ENCODE results near the gene GDF3.
"Not testable (repeated sequence)": the region's sequence is repeated elsewhere in the genome, so short reads cannot be mapped to it uniquely, and the experiment has no call there.

The GDF3 gene

GRCh38 chr12:7695566-7696197 is at the start of gene GDF3:
Gene GDF3, minus strand, starts transcription at chr12:7695775. Its CDS starts 47 bp downstream, at chr12:7695728.
- peak; percentile 27 to 37 (median 35) for DNase-seq

GRCh38 chr12:7732993-7733392 is 37.4 kb upstream of the GDF3 start:
- no peak for DNase-seq

- no peak for DNase-seq
Measured at GRCh38 chr12:7731486-7731885, 35.9 kb upstream of the GDF3 start.

- not testable (repeated sequence) for DNase-seq
Measured at GRCh38 chr12:7730984-7731383, 35.4 kb upstream of the GDF3 start.

- peak; percentile 40 to 66 (median 61) for DNase-seq
Measured at GRCh38 chr12:7729746-7730145, 34.2 kb upstream of the GDF3 start.

GRCh38 chr12:7723926-7724325 is 28.4 kb upstream of the GDF3 start:
- no peak for DNase-seq

- peak; percentile 21 to 34 (median 24) for DNase-seq
Measured at GRCh38 chr12:7719946-7720730, 24.6 kb upstream of the GDF3 start.

- DNase-seq: peak; percentile 58 to 70 (median 63)
Measured at GRCh38 chr12:7716381-7716780, 20.8 kb upstream of the GDF3 start.

GRCh38 chr12:7712841-7713442 is 17.4 kb upstream of the GDF3 start:
- no peak for DNase-seq

GRCh38 chr12:7711133-7711532 is 15.6 kb upstream of the GDF3 start, which contains the start of gene DPPA3:
Gene DPPA3, plus strand, starts transcription at chr12:7711433. Its CDS starts 138 bp downstream, at chr12:7711571.
- DNase-seq: no peak

GRCh38 chr12:7709969-7710675 is 14.5 kb upstream of the GDF3 start:
- no peak for DNase-seq

- DNase-seq: no peak
Measured at GRCh38 chr12:7705846-7706245, 10.3 kb upstream of the GDF3 start.

GRCh38 chr12:7695237-7695560 is 376 bp downstream of the GDF3 start:
- DNase-seq: no peak

- DNase-seq: no peak
Measured at GRCh38 chr12:7694556-7695236, 879 bp downstream of the GDF3 start.

- peak; percentile 52 to 65 (median 63) for DNase-seq
Measured at GRCh38 chr12:7693793-7694192, 1.8 kb downstream of the GDF3 start.

GRCh38 chr12:7681535-7681934 is 14.0 kb downstream of the GDF3 start:
- no peak for DNase-seq

- DNase-seq: no peak
Measured at GRCh38 chr12:7679251-7680045, 16.1 kb downstream of the GDF3 start.

- DNase-seq: no peak
Measured at GRCh38 chr12:7678744-7679143, 16.8 kb downstream of the GDF3 start.

GRCh38 chr12:7677432-7677888 is 18.1 kb downstream of the GDF3 start:
- peak; percentile 52 to 72 (median 68) for DNase-seq

- DNase-seq: peak; percentile 46 to 57 (median 46)
Measured at GRCh38 chr12:7675455-7675854, 20.1 kb downstream of the GDF3 start.

- DNase-seq: no peak
Measured at GRCh38 chr12:7668171-7668570, 27.4 kb downstream of the GDF3 start.

- peak; percentile 61 to 74 (median 69) for DNase-seq
Measured at GRCh38 chr12:7667125-7667524, 28.4 kb downstream of the GDF3 start.
